HG02943 (cell line): Measurements from ENCODE around the gene PPIL6.

Experiments
- ATAC-seq: cut with Tn5 transposase; IDR thresholded peaks from one replicate; pipeline ENCODE4 v1.9.1; 2021; ENCODE audit warnings: mild to moderate bottlenecking, low read depth, moderate library complexity; ENCODE audit not compliant: unreplicated experiment

The PPIL6 gene

DNA sequence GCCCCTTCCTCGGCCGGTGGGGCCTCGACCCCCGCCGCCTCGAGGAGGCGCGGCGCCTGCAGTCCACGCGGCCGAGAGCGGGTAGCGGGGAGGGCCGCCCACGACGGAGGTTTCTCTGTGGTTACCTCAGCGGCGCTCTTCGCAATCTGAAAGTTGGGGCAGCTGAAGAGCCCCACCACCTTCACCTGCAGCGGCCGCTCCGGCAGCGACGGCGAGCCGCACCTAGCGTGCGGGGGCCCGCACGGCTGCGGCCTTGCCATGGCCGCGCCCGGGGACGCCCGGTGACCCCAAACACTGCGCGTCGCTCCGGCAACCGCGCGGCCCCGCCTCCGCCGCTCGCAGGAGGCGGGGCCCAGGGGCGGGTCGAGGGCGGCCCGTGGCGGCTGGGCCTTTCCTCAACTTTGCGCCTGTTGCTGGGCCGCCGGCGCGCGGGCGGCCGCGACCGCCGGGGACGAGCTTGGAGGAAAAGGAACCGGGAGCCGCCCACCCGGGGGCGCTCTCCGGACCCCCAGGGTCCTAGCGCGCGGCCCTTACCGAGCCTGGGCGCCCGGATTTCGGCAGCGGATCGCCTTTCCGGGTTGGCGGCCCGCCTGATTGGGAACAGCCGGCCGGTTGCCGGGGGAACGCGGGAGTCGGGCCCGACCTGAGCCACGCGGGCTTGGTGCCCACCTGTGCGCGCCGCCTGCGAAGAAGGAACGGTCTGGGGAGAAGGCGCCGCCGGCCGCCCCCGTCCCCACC is at the start of gene PPIL6, which contains the start of gene SMPD2:
Gene PPIL6 (minus strand): TSS at position 298 of the 738 bp plus-strand sequence. CDS start 38 bp downstream, at position 260.
Gene SMPD2 (plus strand): TSS at position 394 of the 738 bp plus-strand sequence. CDS start 398 bp downstream, outside the sequence.
- peak; percentile 79 for ATAC-seq

- ATAC-seq: no peak
Measured at GRCh38 chr6:109488001-109488400, 47.6 kb upstream of the PPIL6 start.

GRCh38 chr6:109486068-109486467 is 45.6 kb upstream of the PPIL6 start:
- ATAC-seq: no peak

- ATAC-seq: no peak
Measured at GRCh38 chr6:109485266-109485935, 45.0 kb upstream of the PPIL6 start.

- no peak for ATAC-seq
Measured at GRCh38 chr6:109484122-109484521, 43.7 kb upstream of the PPIL6 start.

GRCh38 chr6:109483735-109484057 is 43.3 kb upstream of the PPIL6 start:
- ATAC-seq: peak; percentile 2

- ATAC-seq: peak; percentile 60
Measured at GRCh38 chr6:109482905-109483734, 42.7 kb upstream of the PPIL6 start, which contains the start of gene ZBTB24. Gene ZBTB24, minus strand, starts transcription at chr6:109483219. Its CDS starts 1,193 bp downstream, at chr6:109482026.

- ATAC-seq: no peak
Measured at GRCh38 chr6:109480993-109481480, 40.6 kb upstream of the PPIL6 start.

GRCh38 chr6:109478841-109479624 is 38.6 kb upstream of the PPIL6 start:
- ATAC-seq: no peak

DNA sequence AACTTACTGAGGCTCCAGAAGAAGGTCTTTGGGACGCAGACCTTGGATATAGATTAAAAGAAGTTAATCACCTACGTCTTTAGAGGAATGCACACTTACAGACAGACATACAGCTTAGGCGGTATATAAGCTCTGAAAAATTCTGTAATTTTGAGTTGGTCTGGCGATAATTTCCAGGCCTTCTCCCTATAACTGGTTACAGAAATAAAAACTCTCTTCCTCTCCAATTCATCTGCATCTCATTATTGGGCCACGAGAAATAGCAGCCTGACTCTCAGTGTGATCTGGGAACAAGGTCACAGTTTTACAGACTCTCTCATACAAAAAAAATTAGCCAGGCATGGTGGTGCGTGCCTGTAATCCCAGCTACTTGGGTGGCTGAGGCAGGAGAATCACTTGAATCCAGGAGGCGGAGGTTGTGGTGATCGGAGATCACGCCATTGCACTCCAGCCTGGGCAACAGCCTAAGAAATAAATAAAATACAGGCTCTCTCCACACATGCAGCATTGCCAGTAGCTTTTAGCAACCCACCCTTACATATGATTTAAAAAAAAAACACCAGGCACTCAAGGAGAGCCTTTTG is 37.9 kb upstream of the PPIL6 start:
- ATAC-seq: no peak

GRCh38 chr6:109477725-109478124 is 37.3 kb upstream of the PPIL6 start:
- peak; percentile 73 for ATAC-seq

GRCh38 chr6:109477184-109477583 is 36.8 kb upstream of the PPIL6 start:
- ATAC-seq: no peak

DNA sequence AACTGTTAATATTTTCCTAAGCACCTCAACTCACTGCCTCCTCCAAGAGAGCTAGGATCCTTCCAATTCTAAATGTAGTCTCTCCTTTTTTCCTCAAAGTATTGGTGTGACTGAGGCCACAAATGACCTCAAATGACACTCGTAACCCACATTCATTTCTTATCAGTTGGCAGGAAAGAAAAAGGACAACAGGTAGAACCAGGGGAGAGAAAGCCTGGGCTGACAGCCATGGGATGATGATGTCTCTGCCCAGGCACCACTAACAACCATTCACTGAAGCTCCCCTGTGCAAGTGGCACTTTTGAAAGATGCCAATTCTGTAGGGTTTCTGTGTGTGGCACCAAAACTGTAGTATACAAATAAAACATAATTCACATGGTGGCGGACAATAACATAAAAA is 35.2 kb upstream of the PPIL6 start:
- ATAC-seq: no peak

DNA sequence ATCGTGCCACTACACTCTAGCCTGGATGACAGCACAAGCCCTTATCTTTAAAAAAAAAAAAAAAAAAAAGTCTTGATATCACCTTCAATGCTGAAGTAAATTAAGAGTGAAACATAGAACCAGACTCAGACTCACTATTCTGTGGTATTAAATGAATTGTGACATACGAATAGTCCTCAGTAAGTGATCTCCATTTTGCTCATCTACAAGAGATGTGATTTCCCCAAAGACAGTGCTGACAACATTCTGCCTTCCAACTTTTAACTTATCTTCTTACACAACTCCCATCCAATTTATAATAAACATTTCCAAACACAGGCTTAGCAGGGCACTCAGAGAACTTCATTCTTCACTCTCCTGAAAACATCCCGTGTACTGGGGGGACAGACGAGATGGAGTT is 34.6 kb upstream of the PPIL6 start:
- ATAC-seq: no peak

DNA sequence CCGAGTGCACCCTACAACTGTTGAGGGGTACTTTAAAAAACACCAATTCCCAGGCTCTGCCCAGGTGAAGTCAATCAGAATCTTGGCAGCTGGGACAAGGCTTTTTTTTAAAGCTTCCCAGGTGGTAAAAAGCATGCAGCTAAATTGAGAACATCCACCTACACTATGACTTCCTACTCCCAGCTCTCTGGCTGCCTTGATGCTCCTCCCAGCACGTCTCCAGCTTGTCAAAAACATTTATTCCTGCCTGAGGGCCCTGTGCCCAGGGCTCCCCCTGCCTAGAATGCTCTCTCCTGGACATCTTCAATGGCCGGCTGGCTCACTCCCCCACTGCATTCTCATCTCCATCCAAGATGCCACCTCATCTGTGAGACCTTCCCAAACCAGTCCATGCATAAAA is 32.7 kb upstream of the PPIL6 start:
- ATAC-seq: no peak

- no peak for ATAC-seq
Measured at GRCh38 chr6:109472132-109472995, 31.9 kb upstream of the PPIL6 start.

DNA sequence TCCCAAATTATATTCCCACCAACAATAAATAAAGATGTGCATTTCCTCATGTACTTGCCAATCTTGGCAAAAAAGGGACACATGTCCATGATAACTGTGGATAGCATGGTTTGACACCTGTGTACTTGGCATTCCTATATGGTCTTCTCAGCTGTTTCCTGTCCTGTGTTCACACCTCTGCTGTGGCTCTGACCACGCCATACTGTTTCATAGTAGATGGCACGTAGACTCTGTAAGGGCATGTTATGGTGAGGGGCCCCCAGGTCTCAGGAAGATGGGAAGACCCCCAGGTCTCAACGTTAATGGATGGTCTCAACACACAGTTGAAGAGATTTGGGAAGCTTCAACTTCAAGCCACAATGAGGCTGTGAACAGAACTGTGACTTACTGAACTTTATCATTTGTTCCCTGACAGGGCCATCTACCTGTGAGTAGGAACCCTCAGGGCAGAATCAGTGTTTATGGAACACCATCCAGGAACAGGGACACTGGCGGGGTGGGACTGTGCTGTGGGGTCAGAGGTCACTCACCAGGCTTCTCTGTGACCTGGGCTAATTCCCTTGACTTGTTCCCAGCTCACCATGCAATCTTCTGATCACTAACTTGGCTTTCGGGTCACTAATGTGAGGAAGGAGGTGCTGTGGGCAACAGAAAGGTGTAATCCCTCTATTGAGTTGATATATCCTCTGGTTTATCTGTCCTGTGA is 30.8 kb upstream of the PPIL6 start:
- ATAC-seq: no peak

- no peak for ATAC-seq
Measured at GRCh38 chr6:109469591-109470189, 29.3 kb upstream of the PPIL6 start.
